Activated CD8-positive, alpha-beta memory T cell treated with anti-CD3 and anti-CD28 coated beads, Interleukin-2, amount 50 U/mL, for 48 hours (primary cell): ENCODE measurements around the gene ACP7.

Source experiments
- DNase-seq: peaks from one replicate; pipeline ENCODE4 v3.0.0-alpha.2; 2020

Gene ACP7

GRCh38 chr19:39152066-39152465 lies 67.9 kb downstream of the ACP7 start:
- no peak for DNase-seq

GRCh38 chr19:39154100-39154628 lies 70.0 kb downstream of the ACP7 start:
- no peak for DNase-seq

- DNase-seq: no peak
Observed at GRCh38 chr19:39154629-39155100, 70.5 kb downstream of the ACP7 start.

GRCh38 chr19:39155114-39155700 lies 71.0 kb downstream of the ACP7 start:
- no peak for DNase-seq

- no peak for DNase-seq
Observed at GRCh38 chr19:39155741-39156140, 71.6 kb downstream of the ACP7 start.

GRCh38 chr19:39156326-39157230 lies 72.4 kb downstream of the ACP7 start:
- no peak for DNase-seq

GRCh38 chr19:39157275-39157996 lies 73.3 kb downstream of the ACP7 start:
- DNase-seq: no peak

GRCh38 chr19:39157997-39158389 lies 73.8 kb downstream of the ACP7 start:
- no peak for DNase-seq

GRCh38 chr19:39158646-39159260 lies 74.6 kb downstream of the ACP7 start:
- DNase-seq: no peak

GRCh38 chr19:39160523-39160861 lies 76.3 kb downstream of the ACP7 start:
- DNase-seq: no peak
